NCI-H69 (cell line): ENCODE measurements around the gene VPS35.
A peak's percentile ranks its signal among the peaks of the same experiment; 100 is the strongest.
"Not testable (repeated sequence)": the region's sequence is repeated elsewhere in the genome, so short reads cannot be mapped to it uniquely, and the experiment has no call there.

ENCODE experiments used
- DNase-seq: peaks from one replicate; lab custom pipeline; 2025; lab: John Stamatoyannopoulos, UW

VPS35 gene

DNA sequence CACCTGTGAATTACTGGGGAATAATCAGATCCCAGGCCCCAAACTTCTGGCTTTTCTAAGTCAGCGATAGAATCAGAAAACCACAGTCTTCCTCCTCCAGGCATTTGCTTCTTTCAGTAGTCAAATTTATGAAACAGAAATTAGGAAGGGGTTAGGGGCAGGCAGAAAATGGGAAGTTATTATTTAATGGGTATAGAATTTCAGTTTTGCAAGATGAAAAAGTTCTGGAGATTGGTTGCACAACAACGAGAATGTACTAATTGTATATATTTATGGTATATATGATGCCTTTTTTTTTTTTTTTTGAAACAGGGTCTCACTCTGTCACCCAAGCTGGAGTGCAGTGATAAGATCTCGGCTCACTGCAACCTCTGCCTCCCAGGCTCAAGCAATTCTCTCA lies 23.9 kb upstream of the VPS35 start:
- no peak for DNase-seq

- DNase-seq: no peak
Observed at GRCh38 chr16:46711106-46712058, 22.4 kb upstream of the VPS35 start.

DNA sequence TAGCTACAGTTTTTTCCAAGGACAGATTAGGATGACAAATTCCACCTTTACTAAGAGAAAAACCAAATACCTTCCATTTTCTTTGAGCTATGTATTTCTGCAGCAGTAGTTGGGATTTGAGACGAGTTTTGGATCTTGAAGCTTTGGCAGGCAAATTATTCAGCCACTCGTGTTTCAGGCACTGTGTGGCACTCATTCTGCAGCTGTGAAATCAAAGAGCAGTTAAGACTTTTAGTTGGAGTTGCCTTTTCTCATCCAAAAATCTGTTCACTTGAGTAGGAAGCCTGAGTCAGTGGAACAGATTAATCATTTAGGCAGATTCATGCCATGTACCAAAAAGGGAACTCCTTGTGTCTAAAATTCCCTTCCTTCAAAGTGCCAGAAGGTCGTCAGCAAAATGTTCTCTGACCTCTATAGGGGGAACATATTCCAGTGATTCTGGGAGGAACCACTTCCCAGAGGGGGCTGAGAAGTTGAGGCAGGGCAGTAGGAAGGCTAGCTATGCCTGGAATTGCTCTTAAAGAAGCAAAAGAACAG lies 20.6 kb upstream of the VPS35 start:
- no peak for DNase-seq

- no peak for DNase-seq
Observed at GRCh38 chr16:46706642-46707041, 17.7 kb upstream of the VPS35 start.

GRCh38 chr16:46702030-46702429 lies 13.1 kb upstream of the VPS35 start:
- no peak for DNase-seq

DNA sequence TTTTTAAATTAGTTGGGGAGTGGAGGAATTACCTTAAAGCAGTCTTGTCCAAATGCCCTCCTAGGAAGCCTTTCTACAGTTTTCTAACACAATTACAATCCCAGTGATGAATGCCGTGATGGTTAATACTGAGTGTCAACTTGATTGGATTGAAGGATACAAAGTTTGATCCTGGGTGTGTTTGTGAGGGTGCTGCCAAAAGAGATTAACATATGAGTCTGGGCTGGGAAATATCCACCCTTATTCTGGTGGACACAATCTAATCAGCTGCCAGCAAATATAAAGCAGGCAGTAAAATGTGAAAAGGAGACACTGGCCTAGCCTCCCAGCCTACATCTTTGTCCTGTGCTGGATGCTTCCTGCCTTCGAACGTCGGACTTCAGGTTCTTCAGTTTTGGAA lies 12.6 kb upstream of the VPS35 start:
- no peak for DNase-seq

GRCh38 chr16:46700048-46700447 lies 11.1 kb upstream of the VPS35 start:
- no peak for DNase-seq

DNA sequence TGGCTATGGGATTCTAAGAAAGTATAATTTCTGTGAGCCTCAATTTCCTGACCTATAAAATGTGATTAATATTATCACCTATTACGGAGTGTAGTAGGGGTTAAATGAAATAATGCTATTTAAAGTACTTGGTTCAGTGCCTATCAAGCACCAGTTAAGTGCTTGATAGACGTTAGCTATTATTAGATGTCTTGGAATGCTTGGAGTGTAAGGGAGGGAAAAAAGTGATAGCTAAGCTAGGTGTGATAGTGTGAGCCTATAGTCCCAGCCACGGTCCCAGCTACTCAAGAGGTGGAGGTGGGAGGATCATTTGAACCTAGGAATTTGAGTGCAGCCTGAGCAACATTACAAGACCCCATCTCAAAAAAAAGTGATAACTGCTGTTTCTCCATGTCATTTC lies 8.0 kb upstream of the VPS35 start:
- DNase-seq: no peak

DNA sequence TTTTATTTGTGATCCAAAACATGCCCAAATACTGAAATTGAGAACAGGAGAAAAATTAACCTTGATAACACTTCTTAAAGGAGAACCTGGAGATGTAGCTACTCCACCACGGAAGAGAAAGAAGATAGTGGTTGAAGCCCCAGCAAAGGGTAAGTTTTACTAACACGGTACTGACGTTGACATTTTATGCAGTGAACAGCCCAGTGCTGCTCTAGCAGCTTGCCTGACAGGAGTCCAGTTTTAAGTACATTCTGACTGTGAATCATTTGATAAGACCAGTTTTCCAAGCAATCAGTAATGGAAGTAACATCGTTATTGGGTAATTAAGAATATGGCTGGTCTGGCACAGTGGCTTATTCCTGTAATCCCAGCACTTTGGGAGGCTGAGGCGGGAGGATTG lies 7.0 kb upstream of the VPS35 start:
- no peak for DNase-seq

GRCh38 chr16:46693598-46693997 lies 4.6 kb upstream of the VPS35 start:
- DNase-seq: no peak

DNA sequence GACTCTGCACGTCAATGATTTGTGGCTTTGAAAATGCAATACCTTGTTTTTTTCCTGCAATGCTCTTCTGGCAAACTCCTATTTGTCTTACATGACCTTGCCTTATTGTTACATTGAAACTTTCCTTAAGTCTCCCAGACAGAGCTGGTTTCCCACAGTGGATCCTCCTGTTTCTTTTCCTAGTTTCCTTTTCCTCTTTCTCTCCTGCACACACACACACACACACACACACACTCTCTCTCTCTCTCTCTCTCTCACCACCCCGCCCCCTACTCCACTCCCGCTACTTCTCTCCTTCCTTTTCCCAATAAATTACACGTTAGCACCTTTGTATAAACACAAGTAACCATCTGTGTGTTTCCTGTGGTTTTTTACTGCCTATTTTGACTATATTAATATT lies 2.7 kb upstream of the VPS35 start:
- DNase-seq: peak; percentile 4

DNA sequence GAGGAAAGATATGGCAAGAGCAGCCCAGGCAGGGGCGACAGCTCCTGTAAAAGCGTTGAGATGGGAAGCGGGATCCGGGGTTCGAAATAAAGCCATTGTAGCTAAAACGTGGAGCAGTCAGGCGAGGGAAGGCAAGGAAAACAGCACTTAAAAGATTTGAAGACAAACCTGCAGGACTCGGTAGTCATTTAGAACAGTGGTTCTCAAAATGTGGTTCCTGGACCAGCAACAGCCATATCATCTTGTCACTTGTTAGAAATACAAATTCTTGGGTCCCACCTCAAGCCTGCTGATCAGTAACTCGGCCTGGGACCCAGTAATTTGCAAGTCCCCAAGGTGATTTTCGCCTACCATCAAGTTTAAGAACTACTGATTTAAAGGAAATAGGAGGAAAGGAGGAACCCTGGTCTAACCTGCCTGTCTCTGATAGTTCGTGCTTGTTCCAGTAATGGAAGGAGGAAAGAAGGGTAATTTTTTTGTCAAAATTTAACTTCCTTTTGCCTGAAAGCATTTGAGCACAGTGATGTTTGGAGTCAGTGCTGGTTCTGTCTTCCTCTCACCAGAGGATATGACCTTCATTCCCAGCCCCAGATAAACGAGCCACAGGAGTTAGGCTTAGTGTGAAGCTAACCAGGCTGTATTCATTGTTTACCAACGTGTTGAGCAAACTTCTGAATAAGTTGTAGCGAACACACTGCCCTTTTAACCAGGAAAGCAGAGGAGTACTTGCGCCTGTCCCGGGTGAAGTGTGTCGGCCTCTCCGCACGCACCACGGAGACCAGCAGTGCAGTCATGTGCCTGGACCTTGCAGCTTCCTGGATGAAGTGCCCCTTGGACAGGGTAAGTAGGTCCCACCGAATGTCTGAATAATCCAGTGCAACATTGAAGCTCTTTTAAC lies 1.6 kb upstream of the VPS35 start:
- DNase-seq: peak; percentile 4

DNA sequence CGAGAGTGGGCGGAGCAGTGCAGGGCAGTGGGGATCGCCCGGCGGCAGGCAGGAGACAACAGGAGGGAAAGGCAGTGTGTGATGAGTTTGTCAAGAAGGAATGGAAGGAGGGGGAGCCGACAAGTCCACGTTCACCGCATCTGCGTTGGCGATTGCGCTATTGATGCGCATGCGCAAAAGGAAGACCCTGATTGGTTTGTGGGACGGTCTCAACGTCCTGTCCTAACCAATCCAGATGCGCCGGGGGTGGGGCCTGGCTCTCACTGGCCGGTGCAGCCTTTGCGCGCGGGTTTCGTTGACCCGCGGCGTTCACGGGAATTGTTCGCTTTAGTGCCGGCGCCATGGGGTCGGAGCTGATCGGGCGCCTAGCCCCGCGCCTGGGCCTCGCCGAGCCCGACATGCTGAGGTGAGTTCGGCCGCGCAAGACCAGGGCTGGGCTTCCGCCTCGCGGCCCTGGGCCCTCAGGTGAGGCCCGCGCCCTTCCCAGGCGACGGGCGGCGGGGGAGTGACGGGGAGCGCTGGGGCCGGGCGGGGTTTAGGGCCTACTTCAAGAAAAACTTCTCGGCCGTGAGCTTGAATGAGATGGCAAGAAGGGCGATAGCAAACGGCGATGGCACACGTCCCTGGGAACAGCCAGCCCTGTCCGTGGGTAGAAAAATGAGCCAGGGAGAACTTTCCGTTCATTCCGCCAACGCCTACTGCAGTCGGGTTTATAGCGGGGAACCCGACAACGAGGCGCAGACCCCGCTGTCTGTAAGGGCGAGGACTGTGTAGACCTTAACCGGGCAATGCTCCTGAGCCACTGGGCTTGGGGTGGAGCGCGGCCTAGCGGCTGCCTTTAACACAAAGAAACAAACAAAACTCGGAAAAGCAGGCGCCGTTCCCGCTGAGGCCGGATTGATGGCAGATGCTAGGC lies 645 bp upstream of the VPS35 start, which contains the start of gene ORC6:
ORC6 (plus strand) TSS at position 295 of the 916 bp plus-strand sequence; CDS start at position 342, 47 bp downstream.
- DNase-seq: peak; percentile 95

DNA sequence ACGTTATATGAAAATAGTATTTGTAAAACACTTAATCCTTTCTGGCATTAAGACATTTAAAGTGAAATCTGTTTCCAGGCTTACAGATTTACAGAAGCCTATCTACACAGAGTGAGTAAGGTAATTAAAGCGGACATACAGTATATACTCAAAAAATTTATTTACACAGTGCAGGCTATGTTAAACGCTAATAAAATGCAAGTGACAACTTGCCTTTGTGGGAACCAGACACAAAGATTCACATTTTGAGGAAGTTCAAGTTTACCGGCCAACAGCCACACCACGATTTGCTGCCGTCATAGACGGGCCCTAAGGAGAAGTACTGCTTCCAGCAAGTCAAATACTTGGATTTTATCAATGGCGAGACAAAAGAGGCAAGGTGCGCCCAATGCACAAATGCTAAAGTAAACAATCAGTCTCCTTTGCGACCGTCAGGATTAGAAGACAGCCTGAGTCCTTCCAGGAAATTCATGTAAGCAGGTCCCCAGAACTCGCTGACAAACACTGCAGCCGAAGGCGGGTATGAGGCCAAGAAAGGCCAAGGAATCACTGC lies 801 bp downstream of the VPS35 start:
- DNase-seq: no peak

GRCh38 chr16:46687486-46687885 lies 1.5 kb downstream of the VPS35 start:
- DNase-seq: no peak

DNA sequence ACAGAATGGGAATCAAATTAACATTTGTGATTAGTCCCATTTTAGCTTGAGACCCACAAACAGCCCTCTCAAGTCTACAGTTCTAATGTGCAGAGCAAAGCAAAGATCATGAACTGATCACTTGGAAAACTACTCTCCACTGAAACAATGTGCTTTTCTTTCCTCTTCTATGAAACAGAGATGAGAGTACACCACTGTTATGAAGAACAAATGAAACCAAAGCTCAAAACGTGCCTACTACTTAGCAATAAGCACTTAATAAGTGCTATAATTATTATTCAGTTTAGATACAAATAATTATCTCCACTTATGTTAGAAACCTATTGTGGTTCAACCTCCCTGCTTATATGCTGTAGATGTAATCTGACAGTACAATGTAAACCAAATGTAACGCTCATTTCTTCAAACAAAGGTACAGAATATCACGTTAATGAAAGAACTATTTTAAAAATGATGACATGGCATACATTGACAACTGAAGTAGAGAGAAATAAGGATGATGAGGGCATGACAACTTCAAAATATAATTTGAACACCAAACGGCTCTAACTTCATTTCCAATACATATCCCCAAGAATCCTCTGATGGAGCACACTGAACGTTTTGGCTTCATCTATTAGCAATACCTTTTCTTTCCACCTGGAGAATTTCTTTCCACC lies 2.0 kb downstream of the VPS35 start:
- no peak for DNase-seq

DNA sequence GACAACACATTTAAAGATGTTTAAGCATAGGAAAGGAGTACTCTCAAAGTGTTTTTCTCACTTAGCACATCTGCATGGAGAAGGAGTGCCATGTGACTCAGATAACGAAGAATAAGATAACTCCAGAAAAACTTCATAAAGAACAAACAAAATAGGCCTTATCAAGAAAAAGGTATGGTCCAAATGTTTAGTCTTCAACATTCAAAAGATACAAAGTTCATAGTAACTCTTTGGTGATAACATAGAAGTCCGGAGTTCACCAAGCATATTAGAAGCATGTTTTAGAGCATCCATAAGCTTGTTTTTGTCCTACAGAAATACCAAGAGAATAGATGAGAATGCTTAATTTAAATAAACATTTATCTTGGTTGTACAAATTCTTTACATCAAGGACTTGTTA lies 7.1 kb downstream of the VPS35 start:
- not testable (repeated sequence) for DNase-seq

GRCh38 chr16:46677943-46678342 lies 11.0 kb downstream of the VPS35 start:
- DNase-seq: not testable (repeated sequence)

DNA sequence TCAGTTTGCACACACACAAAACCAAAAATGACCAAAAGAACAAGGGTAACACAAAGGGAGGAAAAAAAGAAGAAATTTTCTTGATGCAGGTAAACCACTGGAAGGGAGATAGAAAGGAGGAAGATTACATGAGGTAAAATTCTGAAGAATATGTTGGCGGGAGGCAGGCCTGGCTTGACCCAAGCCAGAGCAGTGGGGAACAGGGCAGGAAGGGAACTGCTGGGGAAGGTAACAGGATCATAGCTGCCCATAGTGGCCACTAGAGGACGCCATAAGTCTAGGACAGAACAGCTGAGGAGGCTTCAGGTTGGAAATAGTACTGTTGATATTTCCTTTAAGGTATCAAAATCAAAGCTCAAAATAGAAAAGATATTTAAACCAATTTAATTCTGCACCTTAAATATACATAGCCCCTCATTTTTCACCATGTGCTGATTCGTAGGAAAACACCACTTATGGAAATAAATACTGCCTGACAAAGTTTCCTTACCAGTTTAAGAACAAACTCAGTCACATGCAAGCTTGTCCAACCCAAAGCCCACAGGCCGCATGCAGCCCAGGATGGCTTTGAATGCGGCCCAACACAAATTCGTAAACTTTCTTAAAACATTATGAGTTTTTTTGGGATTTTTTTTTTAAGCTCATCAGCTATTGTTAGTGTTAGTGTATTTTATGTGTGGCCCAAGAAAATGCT lies 15.5 kb downstream of the VPS35 start:
- DNase-seq: peak; percentile 64

GRCh38 chr16:46662123-46662522 lies 26.9 kb downstream of the VPS35 start:
- DNase-seq: no peak
